Hepatocyte (in vitro differentiated cells): ENCODE results near the gene MT3. TPM values are rescaled to one million over a fixed set of nuclear protein-coding genes. Genes with fewer than 3 reads are reported as not detected.

ENCODE experiments used
- DNase-seq: peaks from one replicate; pipeline ENCODE4 v3.0.0-alpha.2; 2016; ENCODE audit warnings: low spot score
- H2AFZ ChIP-seq: fragments of 200-600 bp; sonication (generic); 2 replicates; pipeline ENCODE4 v1.6.0; 2016; ENCODE audit warnings: antibody characterized with exemption, mild to moderate bottlenecking
- H3K27ac ChIP-seq: fragments of 200-600 bp; sonication (generic); 2 replicates; pipeline ENCODE4 v1.5.1; 2016; ENCODE audit warnings: mild to moderate bottlenecking
- H3K27me3 ChIP-seq: fragments of 200-600 bp; sonication (generic); 2 replicates; pipeline ENCODE4 v1.6.1; 2016
- H3K36me3 ChIP-seq: fragments of 200-600 bp; sonication (generic); replicated peaks from 2 replicates; pipeline ENCODE4 v1.5.1; 2016; ENCODE audit warnings: low read depth; ENCODE audit not compliant: insufficient read depth
- H3K4me1 ChIP-seq: fragments of 200-600 bp; sonication (generic); 2 replicates; pipeline ENCODE4 v1.5.1; 2016; ENCODE audit warnings: mild to moderate bottlenecking, moderate library complexity; ENCODE audit not compliant: insufficient read depth
- H3K4me2 ChIP-seq: fragments of 200-600 bp; sonication (generic); 2 replicates; pipeline ENCODE4 v1.6.0; 2016
- H3K4me3 ChIP-seq: fragments of 200-600 bp; sonication (generic); 2 replicates; pipeline ENCODE4 v1.5.1; 2016; ENCODE audit warnings: mild to moderate bottlenecking
- H3K79me2 ChIP-seq: fragments of 200-600 bp; sonication (generic); 2 replicates; pipeline ENCODE4 v1.6.0; 2017; ENCODE audit warnings: mild to moderate bottlenecking
- H3K9me2 ChIP-seq: fragments of 200-600 bp; sonication (generic); replicated peaks from 2 replicates; pipeline ENCODE4 v1.6.0; 2017; ENCODE audit warnings: mild to moderate bottlenecking; ENCODE audit not compliant: insufficient read depth
- H3K9me3 ChIP-seq: fragments of 200-600 bp; sonication (generic); 2 replicates; pipeline ENCODE4 v1.5.1; 2016; ENCODE audit warnings: low read depth, mild to moderate bottlenecking
- H4K20me1 ChIP-seq: fragments of 200-600 bp; sonication (generic); 2 replicates; pipeline ENCODE4 v1.6.0; 2016; ENCODE audit warnings: mild to moderate bottlenecking; ENCODE audit not compliant: insufficient read depth, poor library complexity, severe bottlenecking
- EZH2 ChIP-seq: fragments of 200-600 bp; sonication (generic); IDR thresholded peaks from 2 replicates; pipeline ENCODE4 v1.6.1; 2016; ENCODE audit warnings: antibody characterized with exemption, mild to moderate bottlenecking, borderline replicate concordance
- EZH2phosphoT487 ChIP-seq: fragments of 200-600 bp; sonication (generic); IDR thresholded peaks from one replicate; pipeline ENCODE4 v1.6.1; 2018; ENCODE audit warnings: antibody characterized with exemption, mild to moderate bottlenecking, low read depth, moderate library complexity; ENCODE audit not compliant: unreplicated experiment, severe bottlenecking
- WGBS: methylation state at CpG from one replicate; pipeline ENCODE4 v1.1.6; 2016; ENCODE audit warnings: low lambda C conversion rate; ENCODE audit errors: missing lambda C conversion rate; 5-methylcytosine and 5-hydroxymethylcytosine counted together
- polyA plus RNA-seq: library from polyadenylated mRNA; unstranded; fragments of >200 nt; fragmentation: Nextera tagmentation; extraction: Ambion mirVana; gene quantifications from 2 replicates; pipeline ENCODE4 v1.2.1, GENCODE V29; 2016
- total RNA-seq: library from RNA; depleted of rRNA; stranded (reverse); fragments of >200 nt; gene quantifications from 2 replicates; pipeline ENCODE4 v1.2.3, GENCODE V29; 2014
- TF ChIP-seq, protein P1 (sequence below): fragments of 200-600 bp; sonication (generic); IDR thresholded peaks from 2 replicates; pipeline ENCODE4 v1.5.1; 2016; ENCODE audit warnings: antibody characterized with exemption, mild to moderate bottlenecking; ENCODE audit not compliant: poor library complexity

Gene MT3
- total and polyA plus RNA-seq, 2 experiments from 2014 or later = not detected

DNA sequence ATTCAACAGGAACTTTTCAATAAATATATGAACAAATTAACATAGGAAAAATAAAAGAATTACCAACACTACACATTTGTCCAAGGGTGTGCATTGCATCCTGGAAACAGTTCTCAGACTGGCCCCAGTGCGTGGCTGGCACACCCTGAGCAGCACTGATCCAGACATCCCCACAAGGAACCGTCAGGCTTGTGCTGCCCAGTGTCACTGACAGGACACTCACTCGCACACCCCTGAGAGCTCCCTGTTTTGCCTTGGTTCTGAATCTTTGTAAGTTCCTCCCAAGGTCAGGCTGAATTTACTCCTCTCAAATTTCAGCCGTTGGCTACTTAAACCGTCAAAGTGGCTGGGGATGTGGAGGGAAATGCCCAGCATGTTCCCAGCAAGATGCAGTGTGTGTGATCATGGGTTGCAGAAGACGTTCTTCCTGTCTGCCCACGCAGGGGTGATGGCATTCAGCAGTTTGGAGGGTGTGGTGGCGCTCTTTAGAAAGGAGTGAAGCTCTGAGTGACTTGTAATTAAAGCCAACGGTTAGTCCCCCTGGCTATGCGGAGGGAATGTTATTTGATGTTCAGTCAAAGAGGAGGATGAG is 20.8 kb downstream of the MT3 start:
- Histone ChIP-seq H3K36me3 (no peaks in the 10 kb centered on the region), H3K4me2 (peak overlapping the region; percentile 82), H3K4me1 (peaks cover 26% of the 10 kb centered on the region), H3K9me3 (no peaks in the 10 kb centered on the region), H3K27me3 (peaks cover 4% of the 10 kb centered on the region), H3K27ac (peak overlapping the region; percentile 12), H3K9me2 (no peaks in the 10 kb centered on the region), H4K20me1 (no peaks in the 10 kb centered on the region), H2AFZ (no peak overlapping the region), H3K79me2 (no peaks in the 10 kb centered on the region), H3K4me3 (no peak overlapping the region)
- 17% methylated on average over 10 of the region's 10 CpGs for WGBS
- DNase-seq = peak; percentile 49
- TF ChIP-seq, protein P1, sequence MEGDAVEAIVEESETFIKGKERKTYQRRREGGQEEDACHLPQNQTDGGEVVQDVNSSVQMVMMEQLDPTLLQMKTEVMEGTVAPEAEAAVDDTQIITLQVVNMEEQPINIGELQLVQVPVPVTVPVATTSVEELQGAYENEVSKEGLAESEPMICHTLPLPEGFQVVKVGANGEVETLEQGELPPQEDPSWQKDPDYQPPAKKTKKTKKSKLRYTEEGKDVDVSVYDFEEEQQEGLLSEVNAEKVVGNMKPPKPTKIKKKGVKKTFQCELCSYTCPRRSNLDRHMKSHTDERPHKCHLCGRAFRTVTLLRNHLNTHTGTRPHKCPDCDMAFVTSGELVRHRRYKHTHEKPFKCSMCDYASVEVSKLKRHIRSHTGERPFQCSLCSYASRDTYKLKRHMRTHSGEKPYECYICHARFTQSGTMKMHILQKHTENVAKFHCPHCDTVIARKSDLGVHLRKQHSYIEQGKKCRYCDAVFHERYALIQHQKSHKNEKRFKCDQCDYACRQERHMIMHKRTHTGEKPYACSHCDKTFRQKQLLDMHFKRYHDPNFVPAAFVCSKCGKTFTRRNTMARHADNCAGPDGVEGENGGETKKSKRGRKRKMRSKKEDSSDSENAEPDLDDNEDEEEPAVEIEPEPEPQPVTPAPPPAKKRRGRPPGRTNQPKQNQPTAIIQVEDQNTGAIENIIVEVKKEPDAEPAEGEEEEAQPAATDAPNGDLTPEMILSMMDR = no peak
- TF ChIP-seq EZH2 = no peak
- TF ChIP-seq EZH2phosphoT487 = no peak

DNA sequence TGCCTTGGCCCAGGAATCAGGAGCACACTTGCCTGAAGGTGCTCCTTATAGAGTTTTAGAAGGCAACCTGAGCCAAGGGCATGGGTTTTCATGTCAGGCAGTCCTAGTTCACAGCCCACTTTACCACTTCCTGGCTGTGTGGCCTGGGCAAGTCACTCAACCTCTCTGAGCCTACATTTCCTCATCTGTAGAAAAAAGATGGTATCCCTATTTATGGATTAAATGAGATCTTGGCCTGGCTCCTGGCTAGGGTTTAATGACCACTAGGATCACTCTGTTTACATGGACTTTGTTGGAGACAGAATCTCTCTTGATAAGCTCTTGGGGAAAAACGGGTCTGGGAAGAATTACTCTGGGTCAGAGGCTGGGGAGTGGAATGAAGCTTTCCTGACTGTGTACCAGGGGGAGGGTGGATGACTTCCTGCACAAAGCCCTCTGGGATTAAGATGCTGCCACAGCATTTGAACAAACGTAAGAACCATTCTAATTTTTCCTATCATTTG is 21.3 kb downstream of the MT3 start:
- no peaks in the 10 kb centered on the region for H3K9me2 ChIP-seq
- peaks cover 26% of the 10 kb centered on the region for H3K4me1 ChIP-seq
- H3K36me3 ChIP-seq = no peaks in the 10 kb centered on the region
- no peak overlapping the region for H2AFZ ChIP-seq
- peak overlapping the region; percentile 82 for H3K4me2 ChIP-seq
- no peaks in the 10 kb centered on the region for H3K79me2 ChIP-seq
- no peaks in the 10 kb centered on the region for H3K9me3 ChIP-seq
- H3K4me3 ChIP-seq = no peak overlapping the region
- H3K27me3 ChIP-seq = peaks cover 4% of the 10 kb centered on the region
- H3K27ac ChIP-seq = peak overlapping the region; percentile 12
- TF ChIP-seq EZH2 (no peak), EZH2phosphoT487 (no peak)
- TF ChIP-seq, protein P1 = no peak
- peak; percentile 41 for DNase-seq
- no peaks in the 10 kb centered on the region for H4K20me1 ChIP-seq
- WGBS = 25% methylated on average over 2 of the region's 2 CpGs

DNA sequence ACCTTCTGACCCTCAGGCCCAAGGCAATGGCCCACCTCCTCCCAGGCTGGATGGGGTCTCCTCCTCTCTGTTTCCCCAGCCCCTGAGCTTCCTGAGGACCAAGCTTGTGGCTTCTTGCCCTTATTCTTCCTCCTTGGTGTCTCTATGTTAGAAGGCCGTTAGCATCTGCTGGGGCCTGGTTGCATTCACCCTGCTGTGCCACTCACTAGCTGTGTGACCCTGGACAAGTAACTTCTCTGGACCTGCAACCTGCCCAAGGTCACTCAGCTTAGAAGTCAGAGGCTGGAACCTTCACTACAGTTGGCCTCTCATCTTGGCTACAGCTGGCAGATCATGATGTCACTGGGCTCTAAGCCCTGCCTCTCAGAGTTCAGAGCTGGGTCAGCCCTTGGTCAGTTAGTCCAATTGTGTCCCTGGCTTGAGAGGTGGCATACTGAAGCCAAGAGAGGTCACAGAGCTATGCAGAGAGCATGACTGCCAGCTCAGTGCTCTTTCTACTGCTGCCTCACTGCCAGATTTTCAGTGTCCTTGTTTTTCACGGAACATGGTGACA is 22.0 kb downstream of the MT3 start:
- no peaks in the 10 kb centered on the region for H3K79me2 ChIP-seq
- peaks cover 7% of the 10 kb centered on the region for H3K27me3 ChIP-seq
- H3K27ac ChIP-seq = peak overlapping the region; percentile 12
- H2AFZ ChIP-seq = no peak overlapping the region
- 89% methylated on average over 2 of the region's 2 CpGs for WGBS
- H3K9me2 ChIP-seq = no peaks in the 10 kb centered on the region
- TF ChIP-seq EZH2phosphoT487 (no peak), EZH2 (no peak)
- TF ChIP-seq, protein P1 = no peak
- H3K4me3 ChIP-seq = no peak overlapping the region
- DNase-seq = no peak
- no peaks in the 10 kb centered on the region for H3K36me3 ChIP-seq
- peaks cover 26% of the 10 kb centered on the region for H3K4me1 ChIP-seq
- no peaks in the 10 kb centered on the region for H3K9me3 ChIP-seq
- no peak overlapping the region for H3K4me2 ChIP-seq
- H4K20me1 ChIP-seq = no peaks in the 10 kb centered on the region
